Thymus (tissue), 11 donors: ENCODE results near the gene HTR1B. TPM values are rescaled to one million over a fixed set of nuclear protein-coding genes. Genes with fewer than 3 reads are reported as not detected.

Experiments used
- DNase-seq, 9 donors: peaks; one replicate each; pipeline ENCODE4 v3.0.0-alpha.2; 2013; ENCODE audit warnings: low spot score in 9 of 9, low read depth in 6 of 9, missing footprints in 1 of 9
- H3K27ac ChIP-seq, 2 donors: one replicate each; pipeline ENCODE4 v1.5.1; 2013; ENCODE audit warnings: control low read depth in 1 of 2, low read depth in 1 of 2, low read length in 1 of 2, mild to moderate bottlenecking in 1 of 2, moderate library complexity in 1 of 2
- H3K27me3 ChIP-seq, 2 donors: one replicate each; pipeline ENCODE4 v1.5.1; 2013; ENCODE audit warnings: low read length in 1 of 2; ENCODE audit not compliant: control insufficient read depth in 2 of 2, insufficient read depth in 1 of 2
- H3K36me3 ChIP-seq, 2 donors: one replicate each; pipeline ENCODE4 v1.5.1; 2013; ENCODE audit warnings: low read length in 1 of 2, mild to moderate bottlenecking in 1 of 2, moderate library complexity in 1 of 2; ENCODE audit not compliant: control insufficient read depth in 2 of 2, insufficient read depth in 2 of 2
- H3K4me1 ChIP-seq, 2 donors: one replicate each; pipeline ENCODE4 v1.5.1; 2013; ENCODE audit warnings: low read length in 2 of 2; ENCODE audit not compliant: control insufficient read depth in 2 of 2, insufficient read depth in 2 of 2
- H3K4me3 ChIP-seq, 2 donors: one replicate each; pipeline ENCODE4 v1.5.1; 2013; ENCODE audit warnings: low read length in 2 of 2, control low read depth in 1 of 2, mild to moderate bottlenecking in 1 of 2
- H3K9me3 ChIP-seq, 2 donors: one replicate each; pipeline ENCODE4 v1.5.1; 2013; ENCODE audit warnings: low read length in 1 of 2, mild to moderate bottlenecking in 1 of 2; ENCODE audit not compliant: control insufficient read depth in 2 of 2, insufficient read depth in 1 of 2
- WGBS: extraction: QIAGEN DNeasy Blood & Tissue Kit; methylation state at CpG from one replicate; pipeline ENCODE4 v1.1.7; 2013; 5-methylcytosine and 5-hydroxymethylcytosine counted together
- polyA plus RNA-seq: library from polyadenylated mRNA; stranded (reverse); fragments of 200-250 nt; gene quantifications from one replicate; pipeline ENCODE4 v1.2.3, GENCODE V29; 2013
- total RNA-seq: library from RNA; stranded (reverse); fragments of 120-200 nt; gene quantifications from one replicate; pipeline ENCODE4 v1.2.4, GENCODE V29; 2013
- donor health status: healthy.

Gene HTR1B
- total and polyA plus RNA-seq, 2 donors = 0.09 TPM; not detected in 1

- no peaks in the 10 kb centered on the region for H3K4me1 ChIP-seq
- no peaks in the 10 kb centered on the region for H3K9me3 ChIP-seq
- 81% methylated on average over 1 of the region's 1 CpG for WGBS
- no peak for DNase-seq
- no peak overlapping the region for H3K4me3 ChIP-seq
- H3K27me3 ChIP-seq = peaks cover 9 to 19% of the 10 kb centered on the region in 2 donors
- no peak overlapping the region for H3K27ac ChIP-seq
- H3K36me3 ChIP-seq = no peaks in the 10 kb centered on the region
Measured at GRCh38 chr6:77458421-77458820, 4.9 kb downstream of the HTR1B start.

- Histone ChIP-seq H3K27ac (no peak overlapping the region), H3K36me3 (no peaks in the 10 kb centered on the region), H3K4me1 (no peaks in the 10 kb centered on the region), H3K9me3 (no peaks in the 10 kb centered on the region), H3K4me3 (no peak overlapping the region), H3K27me3 (peaks cover 4 to 13% of the 10 kb centered on the region in 2 donors)
- 20% methylated on average over 6 of the region's 6 CpGs for WGBS
- peak in 4 of 9 donors; percentile 2 to 24 (median 12) for DNase-seq
Measured at GRCh38 chr6:77457720-77458349, 5.5 kb downstream of the HTR1B start.

- 87% methylated on average over 5 of the region's 5 CpGs for WGBS
- Histone ChIP-seq H3K4me1 (no peaks in the 10 kb centered on the region), H3K27me3 (peaks cover 0 to 2% of the 10 kb centered on the region in 2 donors), H3K27ac (no peak overlapping the region), H3K9me3 (no peaks in the 10 kb centered on the region), H3K4me3 (no peak overlapping the region), H3K36me3 (no peaks in the 10 kb centered on the region)
- DNase-seq = no peak
Measured at GRCh38 chr6:77456531-77457248, 6.6 kb downstream of the HTR1B start.

- Histone ChIP-seq H3K36me3 (no peaks in the 10 kb centered on the region), H3K4me1 (no peaks in the 10 kb centered on the region), H3K27me3 (no peaks in the 10 kb centered on the region), H3K4me3 (no peak overlapping the region), H3K9me3 (no peaks in the 10 kb centered on the region), H3K27ac (no peak overlapping the region)
- DNase-seq = no peak
Measured at GRCh38 chr6:77455271-77455670, 8.0 kb downstream of the HTR1B start.

GRCh38 chr6:77454386-77454785 is 8.9 kb downstream of the HTR1B start:
- no peaks in the 10 kb centered on the region for H3K9me3 ChIP-seq
- 89% methylated on average over 2 of the region's 2 CpGs for WGBS
- no peak overlapping the region for H3K27ac ChIP-seq
- H3K4me1 ChIP-seq = no peaks in the 10 kb centered on the region
- H3K27me3 ChIP-seq = no peaks in the 10 kb centered on the region
- no peak overlapping the region for H3K4me3 ChIP-seq
- no peaks in the 10 kb centered on the region for H3K36me3 ChIP-seq
- no peak for DNase-seq

- no peaks in the 10 kb centered on the region for H3K27me3 ChIP-seq
- H3K4me3 ChIP-seq = no peak overlapping the region
- H3K27ac ChIP-seq = no peak overlapping the region
- no peaks in the 10 kb centered on the region for H3K9me3 ChIP-seq
- no peaks in the 10 kb centered on the region for H3K36me3 ChIP-seq
- H3K4me1 ChIP-seq = no peaks in the 10 kb centered on the region
- DNase-seq = no peak
- WGBS = 96% methylated on average over 4 of the region's 4 CpGs
Measured at GRCh38 chr6:77451466-77451865, 11.8 kb downstream of the HTR1B start.

- DNase-seq = no peak
- H3K4me1 ChIP-seq = no peaks in the 10 kb centered on the region
- no peaks in the 10 kb centered on the region for H3K36me3 ChIP-seq
- no peak overlapping the region for H3K4me3 ChIP-seq
- H3K9me3 ChIP-seq = no peaks in the 10 kb centered on the region
- no peaks in the 10 kb centered on the region for H3K27me3 ChIP-seq
- no peak overlapping the region for H3K27ac ChIP-seq
Measured at GRCh38 chr6:77450924-77451323, 12.4 kb downstream of the HTR1B start.

- 85% methylated on average over 3 of the region's 3 CpGs for WGBS
- no peak for DNase-seq
- no peaks in the 10 kb centered on the region for H3K4me1 ChIP-seq
Measured at GRCh38 chr6:77448546-77448945, 14.7 kb downstream of the HTR1B start.

GRCh38 chr6:77447254-77447653 is 16.0 kb downstream of the HTR1B start:
- DNase-seq = no peak
- 33% methylated on average over 1 of the region's 1 CpG for WGBS
- H3K4me1 ChIP-seq = no peaks in the 10 kb centered on the region
- H3K27me3 ChIP-seq = no peaks in the 10 kb centered on the region
- no peak overlapping the region for H3K4me3 ChIP-seq
- H3K27ac ChIP-seq = no peak overlapping the region
- no peaks in the 10 kb centered on the region for H3K9me3 ChIP-seq
- no peaks in the 10 kb centered on the region for H3K36me3 ChIP-seq

More at GRCh38 chr6:77448546-77448945, 14.7 kb downstream of the HTR1B start:
- Histone ChIP-seq H3K27me3 (no peaks in the 10 kb centered on the region), H3K9me3 (no peaks in the 10 kb centered on the region), H3K27ac (no peak overlapping the region), H3K36me3 (no peaks in the 10 kb centered on the region), H3K4me3 (no peak overlapping the region)
